GM21360 (cell line): ENCODE data around the gene SUPT4H1.

Source experiments
- ATAC-seq: cut with Tn5 transposase; IDR thresholded peaks from one replicate; pipeline ENCODE4 v1.9.1; 2021; ENCODE audit warnings: mild to moderate bottlenecking, moderate library complexity; ENCODE audit not compliant: unreplicated experiment

Gene SUPT4H1

DNA sequence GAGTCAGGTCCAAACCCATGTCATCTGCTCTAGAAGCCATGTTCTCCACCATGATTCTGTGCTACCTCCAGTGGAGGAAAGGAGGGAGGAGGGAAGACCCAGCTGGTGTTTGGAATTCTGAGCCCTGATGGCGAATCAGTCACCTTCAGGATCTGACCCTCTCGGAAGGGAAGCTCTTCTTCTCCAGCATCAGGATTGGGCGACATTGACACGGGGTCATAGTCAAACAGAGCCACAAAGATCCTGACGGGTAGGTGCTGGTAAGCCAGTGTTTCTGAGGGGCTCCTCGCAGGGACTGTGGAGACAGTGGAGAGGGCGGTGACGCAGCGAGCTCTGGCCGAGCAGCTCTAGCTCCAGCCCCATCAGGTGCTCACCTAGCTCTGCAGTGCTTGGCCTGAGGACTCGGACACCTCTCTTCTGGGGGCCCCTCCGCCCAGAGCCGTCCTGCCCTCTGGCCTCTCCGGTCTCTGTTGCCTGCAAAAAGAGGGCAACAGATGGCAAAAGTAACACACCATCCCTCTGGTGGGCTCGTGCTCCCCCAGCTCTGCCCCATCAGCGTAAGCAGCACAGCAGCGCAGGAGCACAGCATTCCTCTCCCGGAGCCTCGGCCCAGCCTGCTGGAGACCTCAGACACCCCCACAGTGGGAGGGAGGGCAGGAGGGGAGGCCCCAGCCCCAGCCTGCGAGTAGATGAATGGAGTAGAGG is 44.4 kb downstream of the SUPT4H1 start:
- ATAC-seq: no peak

DNA sequence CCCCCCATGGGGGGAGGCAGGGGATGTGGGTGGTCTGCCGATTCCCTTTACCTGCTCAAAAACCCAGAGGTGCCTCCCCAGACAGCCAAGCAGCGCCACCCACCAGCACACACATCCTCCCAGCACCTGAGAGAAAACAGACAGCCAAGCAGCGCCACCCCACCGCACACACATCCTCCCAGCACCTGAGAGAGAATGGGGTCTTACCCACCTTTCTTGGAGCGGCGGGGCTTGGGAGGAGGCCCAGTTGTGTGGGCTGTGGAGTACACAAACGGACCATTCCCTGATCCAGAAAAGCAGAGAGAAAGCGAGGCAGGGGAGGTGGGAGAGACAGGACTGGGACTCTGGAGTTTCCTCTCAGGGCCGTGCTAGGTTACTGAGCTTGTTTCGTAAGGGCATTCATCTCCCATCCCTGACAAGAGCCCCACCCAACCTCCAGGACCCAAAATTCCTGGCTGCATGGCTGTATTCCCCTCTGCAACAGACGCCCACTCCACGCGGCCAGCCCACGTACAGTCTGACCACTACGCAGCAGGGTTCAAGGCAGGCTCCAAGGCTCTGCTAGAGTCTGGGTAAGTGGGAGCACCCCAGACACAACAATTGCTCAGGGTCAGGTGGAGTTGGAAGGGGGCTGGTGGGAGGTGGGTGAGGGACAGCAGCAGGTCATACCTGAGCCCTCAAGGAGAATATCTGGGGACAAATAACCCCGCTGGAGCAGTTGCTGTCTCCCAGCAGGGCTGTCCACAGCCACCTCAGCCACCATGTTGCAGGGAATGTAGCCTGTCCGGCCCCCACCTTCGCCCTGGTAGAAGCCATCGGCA is 45.7 kb downstream of the SUPT4H1 start:
- ATAC-seq: no peak

DNA sequence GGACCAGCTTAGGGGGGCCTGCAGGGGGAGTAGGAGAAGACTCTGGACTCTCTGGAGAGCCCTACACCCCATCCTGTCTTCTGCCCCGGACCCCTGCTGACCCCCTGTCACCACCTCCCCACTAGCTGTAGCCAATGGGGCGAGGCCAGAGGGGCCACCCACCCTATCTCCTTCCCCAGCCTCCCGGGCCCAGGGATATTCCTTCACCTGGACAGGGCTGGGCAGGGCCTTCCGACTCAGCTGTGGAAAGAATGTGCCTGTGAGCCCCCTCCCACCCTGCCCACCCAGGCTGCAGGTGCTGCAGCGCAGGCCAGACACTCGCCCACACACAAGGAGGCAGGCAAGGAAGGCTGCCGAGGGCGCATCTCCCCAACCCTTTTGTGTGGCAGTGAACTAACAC is 46.4 kb downstream of the SUPT4H1 start:
- ATAC-seq: no peak

DNA sequence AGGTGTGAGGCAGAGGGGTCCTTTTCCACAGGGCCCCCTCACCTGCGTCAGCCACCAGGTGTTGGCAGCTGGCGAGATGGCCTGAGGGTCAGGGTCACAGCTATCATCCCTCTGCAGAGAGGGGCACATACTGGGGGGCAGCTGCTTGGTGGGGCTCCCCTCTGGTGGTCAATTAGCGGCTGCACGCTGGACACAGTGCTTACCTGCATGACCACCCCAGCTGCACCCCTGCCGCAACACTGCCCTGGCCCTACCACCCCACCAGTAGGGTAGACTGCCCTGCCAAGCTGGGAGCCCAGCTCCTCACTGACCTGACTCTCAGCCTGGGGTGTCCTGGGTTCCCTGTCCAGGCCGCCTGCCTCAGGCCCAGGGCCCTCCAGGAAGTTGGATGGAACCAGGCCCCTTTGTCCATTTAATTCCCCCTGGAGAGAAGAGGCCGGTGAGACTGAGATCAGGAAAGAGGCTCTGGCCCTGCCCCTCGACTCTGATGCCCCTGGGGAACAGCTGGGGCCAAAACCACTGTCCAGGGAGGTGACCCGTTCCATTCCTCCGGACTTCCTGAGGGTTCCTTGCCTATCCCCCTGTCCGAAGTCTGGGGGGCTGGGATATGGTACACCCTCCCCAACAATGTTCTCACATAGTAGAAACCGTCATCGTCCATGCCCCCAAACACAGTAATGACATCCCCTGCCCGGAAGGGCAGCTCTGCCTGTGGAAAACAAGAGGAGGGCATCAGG is 47.1 kb downstream of the SUPT4H1 start:
- ATAC-seq: no peak

DNA sequence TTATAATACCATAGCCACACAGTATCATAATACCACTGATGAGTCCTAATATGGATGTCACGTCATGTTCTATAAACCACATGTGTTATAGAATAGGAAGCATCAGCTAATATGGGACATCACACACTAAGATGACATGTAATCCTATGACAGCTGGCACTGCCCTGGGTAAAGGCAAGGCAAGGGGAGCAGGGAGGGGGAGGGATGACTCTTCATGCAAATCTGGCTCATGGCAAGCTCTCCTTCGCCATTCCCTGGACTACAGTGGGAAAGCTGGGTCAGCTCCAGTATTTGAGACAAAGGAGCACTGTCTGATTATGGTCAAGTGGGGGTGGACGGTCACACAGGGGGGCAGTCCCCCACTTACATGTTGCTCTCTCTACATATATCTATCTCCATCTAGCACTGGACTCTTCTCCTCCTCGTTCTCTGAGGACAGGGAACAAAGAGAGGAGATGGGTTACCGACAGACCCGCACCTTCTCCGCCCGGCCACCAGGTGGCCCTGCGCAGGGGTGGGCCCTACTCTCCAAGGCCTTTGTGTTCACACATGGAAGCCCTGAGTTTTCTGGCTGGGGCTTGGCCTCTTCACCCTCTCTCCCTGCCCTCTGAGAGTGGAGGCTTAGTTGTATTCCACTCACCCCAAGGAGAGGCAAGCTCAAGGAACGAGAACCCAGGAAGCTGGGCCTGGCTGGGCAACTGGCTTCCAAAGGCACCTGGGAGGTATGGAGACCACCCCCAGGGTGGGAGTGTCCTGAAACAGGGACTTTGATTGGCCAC is 47.8 kb downstream of the SUPT4H1 start:
- ATAC-seq: no peak

DNA sequence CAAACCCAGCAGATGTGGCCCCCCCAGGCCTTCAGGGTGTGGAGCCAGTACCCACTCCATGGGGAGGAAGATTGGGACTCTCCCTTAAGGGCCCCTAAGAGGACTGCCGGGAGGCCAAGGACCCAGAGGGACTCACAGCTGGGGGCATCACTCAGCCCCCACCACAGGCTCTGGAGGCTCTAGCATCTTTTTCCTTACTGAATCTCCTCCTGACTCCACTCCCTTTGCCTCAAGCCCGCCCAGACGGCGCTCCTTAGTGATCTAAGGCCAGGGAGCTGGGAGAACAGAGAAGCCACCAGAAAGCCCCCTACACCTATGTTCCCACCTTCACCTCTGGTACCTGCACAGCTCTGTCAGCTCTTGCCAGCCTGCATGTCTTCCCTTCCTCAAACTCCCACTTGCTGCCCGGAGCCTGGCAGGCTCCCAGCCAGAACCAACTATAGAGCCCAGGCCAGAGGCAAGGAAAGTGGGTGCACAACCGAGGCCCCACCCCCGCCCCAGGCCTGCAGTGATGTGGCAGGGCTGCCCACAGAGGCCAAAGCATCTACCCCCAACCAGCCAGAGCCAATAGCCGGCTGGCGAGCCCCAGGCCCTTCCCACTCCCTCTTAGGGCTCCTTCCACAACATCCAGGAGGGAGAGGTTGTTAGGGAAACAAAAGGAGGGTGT is 48.9 kb downstream of the SUPT4H1 start:
- ATAC-seq: no peak

DNA sequence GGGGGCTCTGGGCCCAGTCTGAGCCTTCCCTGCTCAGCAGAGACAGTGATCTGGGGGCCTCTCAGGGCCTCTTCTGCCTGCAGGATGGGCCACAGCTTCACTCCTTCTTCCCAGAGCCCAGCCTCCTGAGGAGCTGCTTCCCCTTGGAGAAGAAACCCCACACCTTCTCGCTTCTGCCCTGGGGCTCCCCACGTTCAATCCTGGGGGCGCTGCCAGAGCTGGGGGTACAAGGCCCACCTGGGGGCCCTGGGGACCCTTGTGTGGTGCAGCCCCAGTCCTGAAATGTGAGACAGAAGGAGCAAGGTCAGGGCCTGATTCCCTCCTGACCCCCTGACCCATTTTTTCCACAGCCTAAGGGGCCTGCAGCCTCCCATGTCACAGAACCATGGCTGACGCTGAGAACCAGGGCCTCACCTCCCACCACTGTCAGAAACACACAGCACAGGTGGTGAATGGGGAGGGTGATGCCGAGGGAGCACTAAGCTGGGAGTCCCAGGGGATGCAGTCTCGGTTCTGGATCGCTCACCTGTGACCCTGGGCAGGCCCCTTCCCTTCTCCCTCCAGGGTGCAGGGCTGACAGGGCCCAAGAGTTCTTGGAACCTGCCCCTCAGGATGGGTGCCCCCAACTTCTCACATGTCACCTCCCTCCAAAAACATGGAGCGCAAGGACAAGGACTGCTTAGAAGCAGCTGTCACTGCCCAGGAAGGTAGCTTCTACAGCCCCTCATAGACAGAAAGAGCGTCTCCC is 49.7 kb downstream of the SUPT4H1 start:
- no peak for ATAC-seq

DNA sequence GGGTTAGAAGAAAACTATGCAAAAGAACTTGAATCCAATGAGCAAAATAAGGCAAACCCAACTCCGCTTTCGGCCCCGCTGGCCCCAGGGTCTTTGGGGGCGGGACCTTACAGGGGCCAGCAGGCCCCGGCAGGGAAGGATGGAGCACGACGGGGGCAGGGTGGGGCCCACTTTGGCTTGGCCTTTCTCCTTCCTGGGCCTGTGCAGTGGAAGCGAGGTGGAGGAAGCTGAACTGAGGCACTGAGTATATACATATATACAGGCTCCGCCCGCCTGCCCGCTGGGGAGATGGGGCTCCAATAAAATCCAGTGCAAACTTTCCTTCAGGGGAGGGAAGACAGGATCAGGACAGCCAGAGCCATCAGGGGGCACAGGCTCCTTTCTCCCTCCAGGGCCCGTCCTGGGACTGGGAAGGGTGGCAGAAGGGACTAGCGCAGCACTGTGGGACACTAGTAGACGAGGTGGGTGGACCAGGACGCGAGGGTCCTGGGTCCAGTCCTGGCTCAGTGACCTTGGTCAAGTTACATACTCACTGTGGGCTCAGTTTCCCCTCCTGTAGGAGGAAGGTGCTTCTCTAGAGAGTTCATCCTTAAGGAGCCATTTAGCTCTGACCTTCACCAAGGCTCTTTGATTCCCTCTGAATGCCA is 50.4 kb downstream of the SUPT4H1 start:
- no peak for ATAC-seq

DNA sequence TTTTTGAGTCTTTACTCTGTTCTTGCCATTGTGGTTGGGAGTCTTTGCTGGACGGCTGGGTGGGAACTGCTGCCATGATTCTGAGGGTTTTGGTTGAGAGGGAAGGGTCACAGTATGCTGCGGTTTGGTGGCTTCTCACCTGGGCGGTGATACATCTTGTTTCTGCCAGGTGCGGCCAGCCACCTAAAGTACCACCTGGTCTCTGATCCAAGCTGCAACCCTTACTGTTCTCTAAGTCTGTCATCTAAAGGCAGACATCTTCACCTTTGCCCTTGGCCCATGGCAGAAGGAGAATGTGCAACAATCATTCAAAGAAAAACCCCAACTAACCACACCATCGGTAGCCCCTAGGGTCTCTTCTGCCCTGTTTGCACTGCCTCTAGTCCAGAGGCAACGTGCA is 51.7 kb downstream of the SUPT4H1 start:
- no peak for ATAC-seq
